ENCODE measurements around the gene ROBO3.

DNA sequence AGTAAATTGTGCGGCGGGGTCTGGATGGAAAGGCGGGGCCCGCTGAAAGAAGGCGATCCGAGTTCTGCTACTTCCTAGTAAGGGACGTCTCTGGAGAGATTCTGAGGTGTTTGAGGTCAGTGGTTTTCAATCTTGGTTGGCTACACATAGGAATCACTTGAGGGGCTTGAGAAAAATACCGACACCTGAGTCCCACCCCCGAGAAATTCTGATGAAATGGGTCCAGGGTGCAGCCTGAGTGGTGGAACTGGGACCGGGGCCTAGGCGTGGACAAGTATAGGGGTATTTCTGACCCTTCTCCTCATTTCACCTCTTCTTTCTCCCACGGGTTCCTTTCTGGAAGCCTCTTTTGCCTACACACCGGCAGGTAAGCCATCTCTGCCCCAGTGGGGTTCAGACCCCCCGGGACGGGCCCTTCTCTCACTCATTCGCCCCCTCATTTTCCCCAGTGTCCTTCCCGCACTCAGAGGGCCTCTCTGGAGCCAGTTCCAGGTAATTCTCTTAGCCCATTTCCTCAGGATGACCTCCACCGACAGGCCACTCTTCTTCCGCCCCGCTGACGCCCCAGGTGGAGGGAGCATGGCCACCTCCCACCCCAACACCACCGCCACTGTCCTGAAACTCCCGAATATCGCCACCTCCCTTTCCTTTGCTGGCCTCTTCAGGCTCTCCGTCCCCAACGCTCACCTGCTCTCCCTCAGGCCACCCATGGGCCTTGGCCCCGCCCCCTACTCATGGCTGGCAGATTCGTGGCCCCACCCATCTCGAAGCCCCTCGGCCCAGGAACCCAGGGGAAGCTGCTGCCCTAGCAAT lies 11.8 kb downstream of the ROBO3 start:
- TF ChIP-seq, protein P1, sequence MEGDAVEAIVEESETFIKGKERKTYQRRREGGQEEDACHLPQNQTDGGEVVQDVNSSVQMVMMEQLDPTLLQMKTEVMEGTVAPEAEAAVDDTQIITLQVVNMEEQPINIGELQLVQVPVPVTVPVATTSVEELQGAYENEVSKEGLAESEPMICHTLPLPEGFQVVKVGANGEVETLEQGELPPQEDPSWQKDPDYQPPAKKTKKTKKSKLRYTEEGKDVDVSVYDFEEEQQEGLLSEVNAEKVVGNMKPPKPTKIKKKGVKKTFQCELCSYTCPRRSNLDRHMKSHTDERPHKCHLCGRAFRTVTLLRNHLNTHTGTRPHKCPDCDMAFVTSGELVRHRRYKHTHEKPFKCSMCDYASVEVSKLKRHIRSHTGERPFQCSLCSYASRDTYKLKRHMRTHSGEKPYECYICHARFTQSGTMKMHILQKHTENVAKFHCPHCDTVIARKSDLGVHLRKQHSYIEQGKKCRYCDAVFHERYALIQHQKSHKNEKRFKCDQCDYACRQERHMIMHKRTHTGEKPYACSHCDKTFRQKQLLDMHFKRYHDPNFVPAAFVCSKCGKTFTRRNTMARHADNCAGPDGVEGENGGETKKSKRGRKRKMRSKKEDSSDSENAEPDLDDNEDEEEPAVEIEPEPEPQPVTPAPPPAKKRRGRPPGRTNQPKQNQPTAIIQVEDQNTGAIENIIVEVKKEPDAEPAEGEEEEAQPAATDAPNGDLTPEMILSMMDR (IDR thresholded peaks at IDR 0.05) = no peak
- TF ChIP-seq POLR2AphosphoS5 (IDR thresholded peaks at IDR 0.05) = no peak
